SK-N-SH (cell line): ENCODE results near the gene PTPN4.

Experiments used
- EP300 ChIP-seq, 2 experiments: IDR thresholded peaks; 2 replicates each; pipeline versions ENCODE4 v1.4.0 to v1.6.1; 2012; ENCODE audit warnings: borderline replicate concordance in 1 of 2, low read depth in 1 of 2, low read length in 1 of 2
- GATA2 ChIP-seq: sonication (generic); formaldehyde crosslinking; IDR thresholded peaks from 2 replicates; pipeline ENCODE4 v1.5.0; 2020; ENCODE audit warnings: mild to moderate bottlenecking, missing genetic modification reagents
- JUND ChIP-seq: IDR thresholded peaks from 2 replicates; pipeline ENCODE4 v1.4.0; 2012
- MXI1 ChIP-seq: IDR thresholded peaks from 2 replicates; pipeline ENCODE4 v1.6.1; 2012; ENCODE audit warnings: mild to moderate bottlenecking, low read depth, low read length, improper control_type of control experiment
- RXRA ChIP-seq: IDR thresholded peaks from 2 replicates; pipeline ENCODE4 v1.4.0; 2012; ENCODE audit warnings: low read depth, mild to moderate bottlenecking, borderline replicate concordance
- TAF1 ChIP-seq: IDR thresholded peaks from 2 replicates; pipeline ENCODE4 v1.6.1; 2012; ENCODE audit warnings: low read depth, mild to moderate bottlenecking, low read length, moderate library complexity, borderline replicate concordance
- TEAD4 ChIP-seq: IDR thresholded peaks from 2 replicates; pipeline ENCODE4 v1.4.0; 2012; ENCODE audit warnings: mild to moderate bottlenecking, borderline replicate concordance; ENCODE audit not compliant: insufficient read depth
- TF ChIP-seq, protein P1 (sequence below): fragments of 200-600 bp; sonication (generic); IDR thresholded peaks from 2 replicates; pipeline ENCODE4 v1.6.1; 2017; ENCODE audit warnings: antibody characterized with exemption, mild to moderate bottlenecking, moderate library complexity
- TF ChIP-seq, protein P2 (sequence below): IDR thresholded peaks from 2 replicates; pipeline ENCODE4 v1.4.0; 2012; ENCODE audit warnings: low read depth

DNA sequence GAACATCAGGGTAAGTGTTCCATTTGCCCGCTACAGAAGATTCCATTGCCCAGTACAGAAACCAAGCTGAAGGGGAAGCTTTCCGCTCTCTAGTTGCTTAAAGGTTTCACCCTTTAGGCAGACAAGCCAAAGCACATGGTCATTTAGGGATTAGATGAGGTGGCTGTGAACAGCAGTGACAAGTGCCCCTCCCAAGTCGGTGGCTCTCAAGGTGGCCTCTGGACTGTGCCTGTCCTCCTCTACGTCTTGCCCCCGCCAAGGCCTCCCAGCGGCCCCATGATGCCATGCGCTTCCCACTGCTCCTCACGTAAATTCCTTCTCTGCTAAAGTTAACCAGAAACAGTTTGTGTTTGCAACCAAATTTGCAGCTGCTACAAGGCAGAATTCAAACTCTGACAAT lies 24.2 kb upstream of the PTPN4 start:
- TF ChIP-seq, protein P1, sequence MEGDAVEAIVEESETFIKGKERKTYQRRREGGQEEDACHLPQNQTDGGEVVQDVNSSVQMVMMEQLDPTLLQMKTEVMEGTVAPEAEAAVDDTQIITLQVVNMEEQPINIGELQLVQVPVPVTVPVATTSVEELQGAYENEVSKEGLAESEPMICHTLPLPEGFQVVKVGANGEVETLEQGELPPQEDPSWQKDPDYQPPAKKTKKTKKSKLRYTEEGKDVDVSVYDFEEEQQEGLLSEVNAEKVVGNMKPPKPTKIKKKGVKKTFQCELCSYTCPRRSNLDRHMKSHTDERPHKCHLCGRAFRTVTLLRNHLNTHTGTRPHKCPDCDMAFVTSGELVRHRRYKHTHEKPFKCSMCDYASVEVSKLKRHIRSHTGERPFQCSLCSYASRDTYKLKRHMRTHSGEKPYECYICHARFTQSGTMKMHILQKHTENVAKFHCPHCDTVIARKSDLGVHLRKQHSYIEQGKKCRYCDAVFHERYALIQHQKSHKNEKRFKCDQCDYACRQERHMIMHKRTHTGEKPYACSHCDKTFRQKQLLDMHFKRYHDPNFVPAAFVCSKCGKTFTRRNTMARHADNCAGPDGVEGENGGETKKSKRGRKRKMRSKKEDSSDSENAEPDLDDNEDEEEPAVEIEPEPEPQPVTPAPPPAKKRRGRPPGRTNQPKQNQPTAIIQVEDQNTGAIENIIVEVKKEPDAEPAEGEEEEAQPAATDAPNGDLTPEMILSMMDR = no peak
- TF ChIP-seq JUND = no peak
- TF ChIP-seq, protein P2, sequence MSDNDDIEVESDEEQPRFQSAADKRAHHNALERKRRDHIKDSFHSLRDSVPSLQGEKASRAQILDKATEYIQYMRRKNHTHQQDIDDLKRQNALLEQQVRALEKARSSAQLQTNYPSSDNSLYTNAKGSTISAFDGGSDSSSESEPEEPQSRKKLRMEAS = no peak
- TF ChIP-seq GATA2 (CRISPR knock-in tag) = no peak
- TF ChIP-seq RXRA = no peak
- TF ChIP-seq MXI1 = no peak
- no peak for TF ChIP-seq TAF1
- TF ChIP-seq TEAD4 = no peak
- no peak for TF ChIP-seq EP300 (IDR thresholded peaks at IDR 0.05; ENCODE audit: borderline replicate concordance in 1 of 2, low read depth in 1 of 2, low read length in 1 of 2)
